Fibroblast of mammary gland (primary cell): ENCODE data around the gene GLYATL3.

Experiments
- DNase-seq: peaks from one replicate; pipeline ENCODE4 v3.0.0-alpha.2; 2010; ENCODE audit warnings: low read depth
- H3K4me3 ChIP-seq: 2 replicates; pipeline ENCODE4 v1.5.1; 2011; ENCODE audit warnings: low read depth, mild to moderate bottlenecking, low read length, moderate library complexity; ENCODE audit not compliant: control insufficient read depth
- CTCF ChIP-seq: conservative IDR thresholded peaks from 2 replicates; pipeline ENCODE4 v1.5.1; 2011; ENCODE audit warnings: low read depth, low read length, inconsistent platforms; ENCODE audit not compliant: control insufficient read depth, insufficient read depth

Gene GLYATL3

GRCh38 chr6:49490633-49491032 is 9.1 kb upstream of the GLYATL3 start:
- no peak overlapping the region for H3K4me3 ChIP-seq
- DNase-seq: no peak
- TF ChIP-seq CTCF: no peak

GRCh38 chr6:49497304-49497703 is 2.4 kb upstream of the GLYATL3 start:
- no peak for DNase-seq
- H3K4me3 ChIP-seq: no peak overlapping the region
- TF ChIP-seq CTCF: no peak

- no peak for TF ChIP-seq CTCF
- DNase-seq: no peak
- no peak overlapping the region for H3K4me3 ChIP-seq
Measured at GRCh38 chr6:49499126-49499525, 597 bp upstream of the GLYATL3 start.

GRCh38 chr6:49504666-49505065 is 4.9 kb downstream of the GLYATL3 start:
- no peak overlapping the region for H3K4me3 ChIP-seq
- TF ChIP-seq CTCF: no peak
- no peak for DNase-seq

GRCh38 chr6:49506569-49507111 is 6.9 kb downstream of the GLYATL3 start:
- no peak overlapping the region for H3K4me3 ChIP-seq
- TF ChIP-seq CTCF: no peak
- no peak for DNase-seq

- H3K4me3 ChIP-seq: no peak overlapping the region
- no peak for TF ChIP-seq CTCF
- no peak for DNase-seq
Measured at GRCh38 chr6:49509342-49509741, 9.6 kb downstream of the GLYATL3 start.
